Ectodermal cell (in vitro differentiated cells): ENCODE results near the gene CFDP1.
A peak's percentile ranks its signal among the peaks of the same experiment; 100 is the strongest.

Experiments
- H3K27ac ChIP-seq: 2 replicates; pipeline ENCODE4 v1.7.0; 2013; ENCODE audit warnings: mild to moderate bottlenecking, low read depth, low read length; ENCODE audit not compliant: insufficient read depth, poor library complexity, severe bottlenecking
- H3K27me3 ChIP-seq: 2 replicates; pipeline ENCODE4 v1.7.0; 2013; ENCODE audit warnings: mild to moderate bottlenecking, low read length; ENCODE audit not compliant: insufficient read depth, control insufficient read depth, poor library complexity, severe bottlenecking
- H3K36me3 ChIP-seq: one replicate; pipeline ENCODE4 v1.7.0; 2013; ENCODE audit warnings: low read length; ENCODE audit not compliant: control insufficient read depth, insufficient read depth
- H3K4me1 ChIP-seq: one replicate; pipeline ENCODE4 v1.7.0; 2013; ENCODE audit warnings: low read length; ENCODE audit not compliant: control insufficient read depth, insufficient read depth
- H3K4me3 ChIP-seq: 2 replicates; pipeline ENCODE4 v1.7.0; 2013; ENCODE audit warnings: low read depth, low read length, control low read depth; ENCODE audit not compliant: insufficient read depth
- H3K9me3 ChIP-seq: 2 replicates; pipeline ENCODE4 v1.7.0; 2013; ENCODE audit warnings: mild to moderate bottlenecking, low read length, moderate library complexity; ENCODE audit not compliant: control insufficient read depth
- WGBS, 2 experiments: methylation state at CpG; one replicate each; pipeline ENCODE4 v1.1.7; 2013; ENCODE audit warnings: missing lambda C conversion rate in 2 of 2; 5-methylcytosine and 5-hydroxymethylcytosine counted together

The CFDP1 gene

DNA sequence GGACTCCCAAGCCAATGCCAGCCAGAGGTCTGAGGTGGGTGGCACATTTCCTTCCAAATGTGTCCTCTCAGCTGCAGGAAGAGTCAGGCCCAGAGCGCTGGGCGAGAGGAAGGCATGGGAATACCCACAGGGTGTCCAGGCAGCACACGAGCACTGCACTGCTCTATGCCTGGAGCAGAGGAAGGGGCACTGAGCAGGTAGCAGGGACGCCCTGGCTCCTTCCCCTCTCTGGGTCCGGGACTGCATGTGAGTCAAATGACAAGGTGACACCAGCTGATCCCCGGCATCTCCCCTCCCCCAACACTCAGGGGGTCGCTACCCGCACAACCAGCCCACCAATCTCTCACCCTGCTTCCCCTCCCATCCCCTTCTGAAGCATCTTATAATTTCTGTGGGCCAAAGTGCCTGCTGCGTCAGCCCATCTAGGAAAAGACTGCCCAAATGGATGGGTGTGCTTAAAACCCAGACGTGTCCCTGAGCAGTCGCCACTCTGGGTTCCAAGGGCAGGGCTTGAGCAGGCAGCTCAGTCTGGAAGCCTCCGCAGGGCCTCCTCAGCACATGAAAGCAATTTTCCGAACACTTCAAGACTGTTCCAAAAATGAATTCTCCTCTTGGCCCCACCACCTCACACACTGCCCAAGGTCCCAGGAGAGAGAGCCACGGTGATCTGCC is 169.9 kb downstream of the CFDP1 start:
- H3K27ac ChIP-seq: no peak overlapping the region
- no peaks in the 10 kb centered on the region for H3K9me3 ChIP-seq
- H3K4me1 ChIP-seq: peaks cover 24% of the 10 kb centered on the region
- H3K27me3 ChIP-seq: no peaks in the 10 kb centered on the region
- 87 to 90% methylated on average over 14 of the region's 14 CpGs for WGBS, 2 experiments
- H3K36me3 ChIP-seq: no peaks in the 10 kb centered on the region
- H3K4me3 ChIP-seq: no peak overlapping the region

DNA sequence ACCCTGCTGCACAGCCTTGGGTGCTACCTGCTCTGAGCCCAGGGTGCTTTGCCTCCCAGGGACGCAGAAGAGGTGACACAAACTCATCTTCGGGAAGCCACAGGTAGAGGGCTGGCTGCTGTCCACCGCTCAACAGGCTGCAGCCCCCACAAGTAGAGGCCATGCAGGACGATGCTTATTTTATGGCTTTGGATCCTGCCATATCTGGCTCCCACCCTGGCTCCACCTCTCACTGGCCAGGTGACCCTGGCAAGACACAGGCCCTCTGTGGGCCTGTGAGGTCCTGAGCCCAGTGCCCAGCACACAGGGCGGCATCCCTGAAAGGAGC is 170.5 kb downstream of the CFDP1 start:
- Histone ChIP-seq H3K27ac (no peak overlapping the region), H3K4me3 (no peak overlapping the region), H3K27me3 (no peaks in the 10 kb centered on the region), H3K4me1 (peaks cover 24% of the 10 kb centered on the region), H3K36me3 (no peaks in the 10 kb centered on the region), H3K9me3 (no peaks in the 10 kb centered on the region)
- 86 to 88% methylated on average over 5 of the region's 5 CpGs for WGBS, 2 experiments

DNA sequence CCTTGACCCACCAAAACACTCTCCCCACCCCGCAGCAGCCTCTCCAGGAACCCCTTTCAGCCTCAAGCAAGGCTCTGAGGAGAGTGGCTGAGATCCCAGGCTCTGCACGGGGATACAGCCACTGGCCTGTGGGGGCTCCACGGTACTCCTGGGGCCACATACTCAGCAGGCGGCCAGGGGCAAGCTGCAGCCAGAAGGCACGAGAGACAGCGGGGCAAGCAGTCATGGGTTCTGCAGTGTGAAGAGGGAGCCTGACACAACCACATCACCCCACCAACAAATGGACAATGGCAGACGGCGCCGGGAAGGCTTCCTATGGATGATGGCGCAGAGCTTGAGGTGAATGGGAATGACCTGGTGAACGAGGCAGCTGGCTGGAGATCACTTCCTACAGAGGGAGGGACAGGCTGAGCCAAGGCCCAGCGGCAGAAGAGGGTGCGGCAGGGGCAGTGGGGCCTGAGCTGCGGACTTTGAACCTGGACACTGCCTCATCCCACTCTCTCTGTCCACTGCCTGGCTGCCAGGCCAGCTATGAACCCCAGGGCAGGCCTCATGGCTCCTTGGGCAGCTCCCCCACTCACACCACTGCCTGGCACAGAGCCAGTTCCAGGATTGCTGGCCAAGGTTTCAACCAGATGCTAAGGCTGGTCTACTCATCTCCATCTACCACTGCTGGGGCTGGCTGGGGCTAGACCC is 171.1 kb downstream of the CFDP1 start:
- peaks cover 28% of the 10 kb centered on the region for H3K4me1 ChIP-seq

GRCh38 chr16:75261590-75262078 is 171.7 kb downstream of the CFDP1 start:
- Histone ChIP-seq H3K27me3 (no peaks in the 10 kb centered on the region), H3K4me3 (no peak overlapping the region), H3K36me3 (no peaks in the 10 kb centered on the region), H3K9me3 (no peaks in the 10 kb centered on the region), H3K4me1 (peaks cover 34% of the 10 kb centered on the region), H3K27ac (no peak overlapping the region)
- WGBS, 2 experiments: 91 to 92% methylated on average over 3 of the region's 3 CpGs

More for the DNA sequence above, 171.1 kb downstream of the CFDP1 start:
- Histone ChIP-seq H3K36me3 (no peaks in the 10 kb centered on the region), H3K4me3 (no peak overlapping the region), H3K27me3 (no peaks in the 10 kb centered on the region), H3K27ac (no peak overlapping the region), H3K9me3 (no peaks in the 10 kb centered on the region)
- WGBS, 2 experiments: 87 to 90% methylated on average over 14 of the region's 14 CpGs

- Histone ChIP-seq H3K4me3 (no peak overlapping the region), H3K9me3 (no peaks in the 10 kb centered on the region), H3K36me3 (no peaks in the 10 kb centered on the region), H3K27ac (no peak overlapping the region), H3K4me1 (peaks cover 36% of the 10 kb centered on the region), H3K27me3 (no peaks in the 10 kb centered on the region)
- whole genome bisulfite sequencing, 2 experiments: 79 to 81% methylated on average over 10 of the region's 10 CpGs
These were observed 172.3 kb downstream of the CFDP1 start for GRCh38 chr16:75260851-75261589.

GRCh38 chr16:75258807-75259141 is 174.5 kb downstream of the CFDP1 start:
- WGBS, 2 experiments: 82 to 83% methylated on average over 6 of the region's 6 CpGs
- Histone ChIP-seq H3K27ac (no peak overlapping the region), H3K4me1 (peaks cover 45% of the 10 kb centered on the region)

GRCh38 chr16:75257886-75258806 is 175.2 kb downstream of the CFDP1 start:
- H3K36me3 ChIP-seq: no peaks in the 10 kb centered on the region
- no peaks in the 10 kb centered on the region for H3K27me3 ChIP-seq
- no peaks in the 10 kb centered on the region for H3K9me3 ChIP-seq
- H3K4me1 ChIP-seq: peaks cover 51% of the 10 kb centered on the region
- H3K4me3 ChIP-seq: no peak overlapping the region
- 92% methylated on average over 21 of the region's 21 CpGs for WGBS, 2 experiments
- H3K27ac ChIP-seq: no peak overlapping the region

More at GRCh38 chr16:75258807-75259141, 174.5 kb downstream of the CFDP1 start:
- H3K4me3 ChIP-seq: no peak overlapping the region
- H3K27me3 ChIP-seq: no peaks in the 10 kb centered on the region
- H3K36me3 ChIP-seq: no peaks in the 10 kb centered on the region
- H3K9me3 ChIP-seq: no peaks in the 10 kb centered on the region

DNA sequence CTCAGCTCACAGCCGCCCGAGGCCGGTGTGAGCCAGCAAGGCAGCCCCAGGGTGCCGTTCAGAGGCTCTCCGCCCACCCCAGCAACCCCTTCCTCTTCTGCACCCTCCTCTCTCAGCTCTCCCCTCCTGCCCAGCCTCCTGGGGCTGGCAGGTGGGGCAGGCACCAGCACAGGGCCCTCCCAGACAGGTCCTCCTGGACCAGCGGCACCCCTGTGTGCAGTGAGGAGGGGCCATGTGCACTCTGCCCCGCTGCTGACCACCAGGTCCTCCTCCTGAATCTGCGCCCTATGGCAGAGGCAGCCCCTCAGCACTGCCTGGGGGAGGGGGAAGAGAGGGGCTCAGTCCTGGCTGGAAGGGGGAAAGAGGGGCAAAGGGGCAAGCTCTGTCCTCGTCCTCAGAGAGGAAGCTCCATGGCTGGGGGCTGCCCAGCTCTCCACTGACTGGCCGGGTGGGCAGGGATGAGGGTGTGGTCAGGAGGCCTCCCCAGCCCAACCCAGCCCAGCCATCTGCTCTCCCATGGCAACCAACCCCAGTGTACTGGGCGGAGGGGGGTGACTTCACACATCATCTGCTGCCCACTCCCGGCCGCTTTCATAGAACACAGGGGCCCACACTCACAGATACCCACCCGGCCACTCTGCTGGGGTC is 176.5 kb downstream of the CFDP1 start:
- H3K27ac ChIP-seq: peak overlapping the region; percentile 67
- no peaks in the 10 kb centered on the region for H3K9me3 ChIP-seq
- peaks cover 63% of the 10 kb centered on the region for H3K4me1 ChIP-seq
- no peaks in the 10 kb centered on the region for H3K36me3 ChIP-seq
- H3K4me3 ChIP-seq: no peak overlapping the region
- H3K27me3 ChIP-seq: no peaks in the 10 kb centered on the region
- WGBS, 2 experiments: 38 to 40% methylated on average over 14 of the region's 14 CpGs

GRCh38 chr16:75256059-75256571 is 177.2 kb downstream of the CFDP1 start:
- H3K4me3 ChIP-seq: no peak overlapping the region
- H3K27ac ChIP-seq: no peak overlapping the region
- H3K27me3 ChIP-seq: no peaks in the 10 kb centered on the region
- H3K36me3 ChIP-seq: no peaks in the 10 kb centered on the region
- WGBS, 2 experiments: 53 to 54% methylated on average over 12 of the region's 12 CpGs
- no peaks in the 10 kb centered on the region for H3K9me3 ChIP-seq
- peaks cover 58% of the 10 kb centered on the region for H3K4me1 ChIP-seq
